HG03095 (cell line): ENCODE results near the gene CMTR2.

Source experiments
- ATAC-seq: cut with Tn5 transposase; IDR thresholded peaks from one replicate; pipeline ENCODE4 v1.9.1; 2021; ENCODE audit warnings: moderate library complexity; ENCODE audit not compliant: unreplicated experiment

Gene CMTR2

GRCh38 chr16:71276589-71277334 is 12.4 kb downstream of the CMTR2 start:
- ATAC-seq, result no peak

- ATAC-seq, result no peak
These were observed 15.8 kb downstream of the CMTR2 start for GRCh38 chr16:71273384-71273783.

GRCh38 chr16:71264299-71264698 is 24.9 kb downstream of the CMTR2 start:
- no peak for ATAC-seq

GRCh38 chr16:71263582-71263981 is 25.6 kb downstream of the CMTR2 start:
- no peak for ATAC-seq

- ATAC-seq, result no peak
These were observed 26.8 kb downstream of the CMTR2 start for GRCh38 chr16:71262391-71262790.

GRCh38 chr16:71260995-71261394 is 28.2 kb downstream of the CMTR2 start:
- no peak for ATAC-seq

- ATAC-seq, result no peak
These were observed 30.1 kb downstream of the CMTR2 start for GRCh38 chr16:71259086-71259485.

GRCh38 chr16:71258372-71258771 is 30.8 kb downstream of the CMTR2 start:
- no peak for ATAC-seq

- ATAC-seq, result no peak
These were observed 31.4 kb downstream of the CMTR2 start for GRCh38 chr16:71257768-71258167.

GRCh38 chr16:71255721-71256120 is 33.5 kb downstream of the CMTR2 start:
- no peak for ATAC-seq

- ATAC-seq, result no peak
These were observed 34.2 kb downstream of the CMTR2 start for GRCh38 chr16:71254832-71255525.

GRCh38 chr16:71250461-71251235 is 38.6 kb downstream of the CMTR2 start:
- no peak for ATAC-seq

GRCh38 chr16:71249399-71249798 is 39.8 kb downstream of the CMTR2 start:
- no peak for ATAC-seq

- ATAC-seq, result no peak
These were observed 41.7 kb downstream of the CMTR2 start for GRCh38 chr16:71247478-71247877.

- ATAC-seq, result no peak
These were observed 42.9 kb downstream of the CMTR2 start for GRCh38 chr16:71246309-71246708.

- ATAC-seq, result no peak
These were observed 44.7 kb downstream of the CMTR2 start for GRCh38 chr16:71244521-71244920.

- ATAC-seq, result no peak
These were observed 46.6 kb downstream of the CMTR2 start for GRCh38 chr16:71242601-71243000.

- ATAC-seq, result no peak
These were observed 47.2 kb downstream of the CMTR2 start for GRCh38 chr16:71242036-71242435.
